KOPT-K1 (cell line): ENCODE data around the gene EIF4B.

Experiments used
- H3K27ac ChIP-seq: fragments of 200-600 bp; sonication (generic); 2 replicates; pipeline ENCODE4 v1.5.1; 2016; ENCODE audit warnings: antibody characterized with exemption, mild to moderate bottlenecking, low read depth, low read length; ENCODE audit not compliant: poor library complexity, severe bottlenecking
- H3K36me3 ChIP-seq: fragments of 200-600 bp; sonication (generic); 2 replicates; pipeline ENCODE4 v1.5.1; 2017; ENCODE audit warnings: antibody characterized with exemption, mild to moderate bottlenecking, low read length, moderate library complexity; ENCODE audit not compliant: insufficient read depth
- H3K9me3 ChIP-seq: fragments of 200-600 bp; sonication (generic); 2 replicates; pipeline ENCODE4 v1.5.1; 2017; ENCODE audit warnings: antibody characterized with exemption, low read length, mild to moderate bottlenecking; ENCODE audit not compliant: insufficient read depth, poor library complexity, severe bottlenecking

EIF4B gene

GRCh38 chr12:53056296-53056695, 50.0 kb downstream of the EIF4B start:
- H3K27ac ChIP-seq: no peak overlapping the region
- no peaks in the 10 kb centered on the region for H3K36me3 ChIP-seq
- H3K9me3 ChIP-seq: no peaks in the 10 kb centered on the region

GRCh38 chr12:53056901-53057300, 50.6 kb downstream of the EIF4B start:
- no peaks in the 10 kb centered on the region for H3K9me3 ChIP-seq
- H3K27ac ChIP-seq: no peak overlapping the region
- H3K36me3 ChIP-seq: no peaks in the 10 kb centered on the region

GRCh38 chr12:53057816-53058500, 51.7 kb downstream of the EIF4B start:
- Histone ChIP-seq H3K27ac (no peak overlapping the region), H3K36me3 (no peaks in the 10 kb centered on the region), H3K9me3 (no peaks in the 10 kb centered on the region)

- peaks cover 1% of the 10 kb centered on the region; the same call in 1 of the 2 replicates for H3K36me3 ChIP-seq
Observed at GRCh38 chr12:53058674-53059433, 52.6 kb downstream of the EIF4B start.

GRCh38 chr12:53059434-53060063, 53.3 kb downstream of the EIF4B start:
- Histone ChIP-seq H3K27ac (no peak overlapping the region), H3K36me3 (peaks cover 8% of the 10 kb centered on the region; the same call in 1 of the 2 replicates), H3K9me3 (no peaks in the 10 kb centered on the region)

More at GRCh38 chr12:53058674-53059433, 52.6 kb downstream of the EIF4B start:
- Histone ChIP-seq H3K27ac (no peak overlapping the region), H3K9me3 (no peaks in the 10 kb centered on the region)

GRCh38 chr12:53060064-53060720, 53.9 kb downstream of the EIF4B start:
- Histone ChIP-seq H3K27ac (no peak overlapping the region), H3K9me3 (no peaks in the 10 kb centered on the region), H3K36me3 (peaks cover 10% of the 10 kb centered on the region; the same call in 1 of the 2 replicates)

- Histone ChIP-seq H3K36me3 (peaks cover 16% of the 10 kb centered on the region; the same call in 1 of the 2 replicates), H3K27ac (no peak overlapping the region)
Observed at GRCh38 chr12:53060721-53061276, 54.5 kb downstream of the EIF4B start.

GRCh38 chr12:53061404-53062010, 55.3 kb downstream of the EIF4B start:
- Histone ChIP-seq H3K27ac (no peak overlapping the region), H3K36me3 (peaks cover 23% of the 10 kb centered on the region; the same call in 1 of the 2 replicates), H3K9me3 (no peaks in the 10 kb centered on the region)

More at GRCh38 chr12:53060721-53061276, 54.5 kb downstream of the EIF4B start:
- H3K9me3 ChIP-seq: no peaks in the 10 kb centered on the region

- Histone ChIP-seq H3K36me3 (peaks cover 25% of the 10 kb centered on the region; the same call in 1 of the 2 replicates), H3K9me3 (no peaks in the 10 kb centered on the region), H3K27ac (no peak overlapping the region)
Observed at GRCh38 chr12:53062011-53062961, 56.0 kb downstream of the EIF4B start.

- Histone ChIP-seq H3K27ac (no peak overlapping the region), H3K36me3 (peaks cover 32% of the 10 kb centered on the region; the same call in 1 of the 2 replicates), H3K9me3 (no peaks in the 10 kb centered on the region)
Observed at GRCh38 chr12:53062977-53063707, 56.9 kb downstream of the EIF4B start.

- peaks cover 32% of the 10 kb centered on the region; the same call in 1 of the 2 replicates for H3K36me3 ChIP-seq
- H3K27ac ChIP-seq: no peak overlapping the region
- no peaks in the 10 kb centered on the region for H3K9me3 ChIP-seq
Observed at GRCh38 chr12:53063708-53064612, 57.7 kb downstream of the EIF4B start.
